Measurements from ENCODE around the gene LINS1.

GRCh38 chr15:100560323-100560722, 41.7 kb downstream of the LINS1 start:
- TF ChIP-seq POLR2A (IDR thresholded peaks at IDR 0.05) (no peak), CTCF (IDR thresholded peaks at IDR 0.05) (no peak), EP300 (IDR thresholded peaks at IDR 0.05) (no peak)

Measured in stomach (tissue), 4 donors.